ENCODE results near the gene AUH. TPM values are rescaled to one million over a fixed set of nuclear protein-coding genes. Genes with fewer than 3 reads are reported as not detected.

The AUH gene
- polyA plus RNA-seq, 3 donors = 4.0 to 9.9 (median 8.4) TPM

DNA sequence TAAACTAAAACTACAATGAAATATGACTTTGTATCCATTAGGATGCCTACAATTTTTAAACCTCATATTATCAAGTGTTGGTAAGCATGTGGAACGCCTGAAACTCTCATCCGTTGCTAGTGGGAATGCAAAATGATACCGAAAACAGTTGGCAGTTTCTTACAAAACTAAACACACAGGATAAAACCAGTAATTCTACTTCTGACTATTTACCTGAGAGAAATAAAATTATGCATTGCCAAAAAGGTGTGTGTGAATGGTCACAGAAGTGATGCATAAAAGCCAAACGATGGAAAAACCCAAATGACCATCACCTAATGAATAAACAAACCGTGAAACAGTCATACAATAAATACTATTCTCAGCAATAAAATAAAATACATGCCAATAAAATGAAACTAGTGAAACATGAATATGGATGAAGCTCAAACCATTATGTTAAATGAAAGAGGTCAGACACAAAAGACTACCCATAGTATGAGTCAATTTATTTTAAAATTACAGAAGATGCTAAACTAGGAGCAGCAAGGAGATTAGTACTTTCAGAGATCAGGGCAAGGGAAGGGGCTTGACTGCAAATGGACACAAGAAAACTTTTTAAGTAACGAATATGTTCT, 13.4 kb downstream of the AUH start:
- WGBS (ENCODE audit: insufficient coverage) = no CpG with 5 or more reads among the region's 6 CpGs
- H3K4me3 Mint-ChIP-seq = no peak overlapping the region
- no peaks in the 10 kb centered on the region for H3K79me2 ChIP-seq (ENCODE audit: insufficient read depth, low read length)
- no peaks in the 10 kb centered on the region for H3K4me1 Mint-ChIP-seq
- H3K36me3 Mint-ChIP-seq = peaks cover 20 to 40% of the 10 kb centered on the region in 2 donors
- no peaks in the 10 kb centered on the region for H3K9me3 ChIP-seq (replicated peaks in 1 of 2; ENCODE audit: control insufficient read depth in 1 of 2, insufficient read depth in 1 of 2, low read length in 2 of 2)
- TF ChIP-seq CTCF (IDR thresholded peaks at IDR 0.05) = no peak
- intact Hi-C loops (cut with micrococcal nuclease) = no loop called here
- no peak overlapping the region for H3K9ac ChIP-seq (ENCODE audit: insufficient read depth, low read length, poor library complexity, severe bottlenecking)
- H3K9me3 Mint-ChIP-seq = no peaks in the 10 kb centered on the region
- H3K27me3 ChIP-seq (ENCODE audit: control insufficient read depth in 2 of 2, insufficient read depth in 2 of 2, low read length in 2 of 2) = no peaks in the 10 kb centered on the region
- H2AFZ ChIP-seq (ENCODE audit: insufficient read depth, low read depth, low read length, poor library complexity, severe bottlenecking) = no peak overlapping the region
- no peaks in the 10 kb centered on the region for H3K4me1 ChIP-seq (ENCODE audit: control insufficient read depth in 1 of 2, insufficient read depth in 2 of 2, low read length in 2 of 2)
- peaks cover 16 to 31% of the 10 kb centered on the region in 2 donors for H3K36me3 ChIP-seq (replicated peaks in 1 of 2; ENCODE audit: control insufficient read depth in 1 of 2, insufficient read depth in 2 of 2, low read length in 2 of 2)
- H3K27me3 Mint-ChIP-seq (ENCODE audit: low read depth in 3 of 3) = no peaks in the 10 kb centered on the region
- H3K27ac ChIP-seq (ENCODE audit: low read depth in 1 of 2, low read length in 2 of 2) = no peak overlapping the region
- H3K27ac Mint-ChIP-seq = peak overlapping the region in 1 of 7 donors; percentile 18
- DNase-seq = no peak
- peaks cover 4% of the 10 kb centered on the region for H4K20me1 ChIP-seq (ENCODE audit: insufficient read depth, low read length)
- no peak overlapping the region for H3K4me2 ChIP-seq (replicated peaks; ENCODE audit: extremely low read depth, low read length, poor library complexity, severe bottlenecking)
- H3K4me3 ChIP-seq (replicated peaks in 1 of 3; ENCODE audit: low read depth in 2 of 3, low read length in 3 of 3) = no peak overlapping the region

DNA sequence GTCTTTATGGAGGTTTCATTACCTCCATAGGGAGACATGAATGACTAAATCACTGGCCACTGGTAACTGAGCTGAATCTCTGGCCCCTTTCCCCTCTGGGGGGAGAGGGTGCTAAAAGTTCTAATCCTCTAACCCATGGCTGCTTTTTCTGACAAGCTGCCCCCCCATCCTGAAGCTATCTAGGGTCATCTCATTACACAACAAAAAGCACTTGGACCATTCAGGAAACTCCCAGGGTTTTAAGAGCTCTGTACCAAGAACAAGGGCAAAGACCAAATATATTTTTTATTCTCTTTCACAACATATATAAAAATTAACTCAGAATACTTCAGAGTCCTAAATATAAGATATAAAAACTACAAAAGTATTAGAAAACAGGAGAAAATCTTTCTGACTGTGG, 14.3 kb downstream of the AUH start:
- Histone ChIP-seq H3K4me3 (replicated peaks in 1 of 3; ENCODE audit: low read depth in 2 of 3, low read length in 3 of 3) (no peak overlapping the region), H3K4me1 (ENCODE audit: control insufficient read depth in 1 of 2, insufficient read depth in 2 of 2, low read length in 2 of 2) (no peaks in the 10 kb centered on the region), H3K9ac (ENCODE audit: insufficient read depth, low read length, poor library complexity, severe bottlenecking) (no peak overlapping the region), H2AFZ (ENCODE audit: insufficient read depth, low read depth, low read length, poor library complexity, severe bottlenecking) (no peak overlapping the region), H4K20me1 (ENCODE audit: insufficient read depth, low read length) (peaks cover 4% of the 10 kb centered on the region), H3K9me3 (replicated peaks in 1 of 2; ENCODE audit: control insufficient read depth in 1 of 2, insufficient read depth in 1 of 2, low read length in 2 of 2) (peaks cover under 1% of the 10 kb centered on the region in 2 donors), H3K27me3 (ENCODE audit: control insufficient read depth in 2 of 2, insufficient read depth in 2 of 2, low read length in 2 of 2) (no peaks in the 10 kb centered on the region), H3K36me3 (replicated peaks in 1 of 2; ENCODE audit: control insufficient read depth in 1 of 2, insufficient read depth in 2 of 2, low read length in 2 of 2) (peaks cover 16 to 32% of the 10 kb centered on the region in 2 donors), H3K79me2 (ENCODE audit: insufficient read depth, low read length) (no peaks in the 10 kb centered on the region), H3K4me2 (replicated peaks; ENCODE audit: extremely low read depth, low read length, poor library complexity, severe bottlenecking) (no peak overlapping the region), H3K27ac (ENCODE audit: low read depth in 1 of 2, low read length in 2 of 2) (no peak overlapping the region)
- Mint-ChIP-seq H3K27ac (no peak overlapping the region), H3K27me3 (ENCODE audit: low read depth in 3 of 3) (no peaks in the 10 kb centered on the region), H3K4me3 (no peak overlapping the region), H3K36me3 (peaks cover 25 to 42% of the 10 kb centered on the region in 2 donors), H3K4me1 (no peaks in the 10 kb centered on the region), H3K9me3 (peaks cover 0 to 3% (median 0%) of the 10 kb centered on the region in 7 donors)
- TF ChIP-seq CTCF (IDR thresholded peaks at IDR 0.05) = no peak
- DNase-seq = no peak
- intact Hi-C loops (cut with micrococcal nuclease) = no loop called here
